ENCODE measurements around the gene MXI1. TPM values are rescaled to one million over a fixed set of nuclear protein-coding genes. Genes with fewer than 3 reads are reported as not detected.

MXI1 gene
- total and polyA plus RNA-seq, 3 donors from 2014 or later = 42.1 to 69.1 (median 66.8) TPM

GRCh38 chr10:110284262-110284661 is 76.9 kb downstream of the MXI1 start:
- no peak for TF ChIP-seq POLR2A (IDR thresholded peaks at IDR 0.05)
- no peak for TF ChIP-seq CTCF (IDR thresholded peaks at IDR 0.05)
- 96 to 98% methylated on average over 3 of the region's 3 CpGs for WGBS, 2 donors
- no peaks in the 10 kb centered on the region for H3K36me3 ChIP-seq (ENCODE audit: low read depth, missing control alignments)
- no peaks in the 10 kb centered on the region for H3K9me3 ChIP-seq
- H3K4me3 ChIP-seq = no peak overlapping the region
- no peak overlapping the region for H3K27ac ChIP-seq
- no peaks in the 10 kb centered on the region for H3K27me3 ChIP-seq
- peaks cover 6% of the 10 kb centered on the region for H3K4me1 ChIP-seq
- intact Hi-C loops (cut with DNase I; ENCODE audit: low total_unique reads) = no loop called here
- DNase-seq = no peak

- DNase-seq = no peak
- H3K4me1 ChIP-seq = peaks cover 6% of the 10 kb centered on the region
- WGBS, 2 donors = 86 to 100% methylated on average over 2 of the region's 2 CpGs
- H3K4me3 ChIP-seq = no peak overlapping the region
- no peaks in the 10 kb centered on the region for H3K9me3 ChIP-seq
- no peak overlapping the region for H3K27ac ChIP-seq
- intact Hi-C loops (cut with DNase I; ENCODE audit: low total_unique reads) = no loop called here
- H3K36me3 ChIP-seq (ENCODE audit: low read depth, missing control alignments) = no peaks in the 10 kb centered on the region
- TF ChIP-seq POLR2A (IDR thresholded peaks at IDR 0.05) = no peak
- TF ChIP-seq CTCF (IDR thresholded peaks at IDR 0.05) = no peak
- H3K27me3 ChIP-seq = no peaks in the 10 kb centered on the region
Observed at GRCh38 chr10:110285501-110285900, 78.1 kb downstream of the MXI1 start.

GRCh38 chr10:110286841-110287240 is 79.4 kb downstream of the MXI1 start:
- Histone ChIP-seq H3K27me3 (no peaks in the 10 kb centered on the region), H3K4me1 (peaks cover 6% of the 10 kb centered on the region), H3K9me3 (no peaks in the 10 kb centered on the region), H3K36me3 (ENCODE audit: low read depth, missing control alignments) (no peaks in the 10 kb centered on the region), H3K4me3 (no peak overlapping the region), H3K27ac (no peak overlapping the region)
- no peak for DNase-seq
- 92 to 95% methylated on average over 2 of the region's 2 CpGs for WGBS, 2 donors
- TF ChIP-seq POLR2A (IDR thresholded peaks at IDR 0.05) (no peak), CTCF (IDR thresholded peaks at IDR 0.05) (no peak)
- intact Hi-C loops (cut with DNase I; ENCODE audit: low total_unique reads) = no loop called here

GRCh38 chr10:110296966-110297365 is 89.6 kb downstream of the MXI1 start:
- intact Hi-C loops (cut with DNase I; ENCODE audit: low total_unique reads) = no loop called here
- no peaks in the 10 kb centered on the region for H3K27me3 ChIP-seq
- 45 to 73% methylated on average over 1 of the region's 1 CpG for WGBS, 2 donors

More at GRCh38 chr10:110296966-110297365, 89.6 kb downstream of the MXI1 start:
- Histone ChIP-seq H3K27ac (no peak overlapping the region), H3K9me3 (no peaks in the 10 kb centered on the region), H3K4me3 (no peak overlapping the region), H3K36me3 (ENCODE audit: low read depth, missing control alignments) (no peaks in the 10 kb centered on the region), H3K4me1 (no peaks in the 10 kb centered on the region)
- TF ChIP-seq CTCF (IDR thresholded peaks at IDR 0.05) (no peak), POLR2A (IDR thresholded peaks at IDR 0.05) (no peak)
- DNase-seq = no peak
